Adrenal gland (tissue), 12 donors: ENCODE measurements around the gene ITPR1. TPM values are rescaled to one million over a fixed set of nuclear protein-coding genes. Genes with fewer than 3 reads are reported as not detected.
A peak's percentile ranks its signal among the peaks of the same experiment; 100 is the strongest.

Source experiments
- DNase-seq, 7 donors: peaks; one replicate each; pipeline ENCODE4 v3.0.0-alpha.2; 2019 to 2020
- H3K27ac ChIP-seq, 5 donors: fragments of 200-600 bp; sonication (generic) in 4 of 5; 1 replicate in 3 of 5; 2 replicates in 2 of 5; pipeline versions ENCODE4 v1.5.1 to v1.8.0; 2016 to 2020; ENCODE audit warnings: mild to moderate bottlenecking in 1 of 5
- H3K27me3 ChIP-seq: fragments of 200-600 bp; 2 replicates; pipeline ENCODE4 v1.8.0; 2021
- H3K36me3 ChIP-seq, 2 donors: fragments of 200-600 bp; replicated peaks in 1 of 2; 1 replicate in 1 of 2; 2 replicates in 1 of 2; pipeline versions ENCODE4 v1.5.1 to v1.8.0; 2018 to 2022
- H3K4me1 ChIP-seq, 2 donors: fragments of 200-600 bp; replicated peaks in 1 of 2; 1 replicate in 1 of 2; 2 replicates in 1 of 2; pipeline versions ENCODE4 v1.5.1 to v1.8.0; 2018 to 2021
- H3K4me3 ChIP-seq, 4 donors: fragments of 200-600 bp; sonication (generic) in 3 of 4; one replicate each; pipeline ENCODE4 v1.5.1; 2016 to 2018
- H3K9me3 ChIP-seq, 3 donors: fragments of 200-600 bp; sonication (generic) in 1 of 3; replicated peaks in 1 of 3; 1 replicate in 2 of 3; 2 replicates in 1 of 3; pipeline versions ENCODE4 v1.5.1 to v1.8.0; 2016 to 2021
- CTCF ChIP-seq, 6 experiments: fragments of 450-650 bp in 4 of 6; fragments of 200-600 bp in 2 of 6; sonication (generic) in 1 of 6; IDR thresholded peaks; 1 replicate in 5 of 6; 2 replicates in 1 of 6; pipeline versions ENCODE4 v1.5.1 to v1.8.0; 2016 to 2021; ENCODE audit warnings: antibody characterized with exemption in 6 of 6, mild to moderate bottlenecking in 2 of 6, moderate library complexity in 1 of 6
- POLR2A ChIP-seq, 2 donors: fragments of 450-650 bp; IDR thresholded peaks; one replicate each; pipeline ENCODE4 v1.6.1; 2017; ENCODE audit warnings: antibody characterized with exemption in 2 of 2, mild to moderate bottlenecking in 2 of 2, moderate library complexity in 1 of 2
- WGBS, 4 donors: extraction: QIAGEN DNeasy Blood & Tissue Kit in 2 of 4; methylation state at CpG; one replicate each; pipeline versions ENCODE4 v1.1.5 to v1.1.7; 2013 to 2017; 5-methylcytosine and 5-hydroxymethylcytosine counted together
- intact Hi-C, 2 donors: fragments of 100-400 bp; cut with DNase I; formaldehyde crosslinking; loops; one replicate each; pipeline versions ENCODE4 v1.14.1 to v1.15.0; 2022 to 2023
- polyA plus RNA-seq, 3 donors: library from polyadenylated mRNA; stranded (reverse); fragments of 200-250 nt in 2 of 3; fragments of 350-450 nt in 1 of 3; fragmentation: Illumina TruSeq in 1 of 3; extraction: RNeasy Lipid Tissue Mini Kit (QIAGEN cat#74804) in 1 of 3; gene quantifications; one replicate each; pipeline ENCODE4 v1.2.3, GENCODE V29; 2013 to 2014
- total RNA-seq, 9 donors: library from RNA; depleted of rRNA in 4 of 9; stranded (reverse); fragments of >200 nt in 4 of 9; fragments of 120-200 nt in 1 of 9; fragmentation: NEBNext Ultra II Directional in 1 of 9; extraction: Animal tissue kit (Norgen Biotek cat#: 25700) in 1 of 9; gene quantifications; one replicate each; pipeline versions ENCODE4 v1.1.0 to v1.2.4, GENCODE V29; 2013 to 2023
- donor health status: healthy with polysubstance abuse.
- donor health status: Bipolar disorder and iron deficiency.
- donor health status: DM: yes; HTN: yes; CAD: no.
- donor health status: DM: no; HTN: no; CAD: no.
- donor health status: DM: no; HTN: no; CAD: no.
- donor health status: DM: yes; HTN: yes; CAD: no.

The ITPR1 gene
- total and polyA plus RNA-seq, 12 donors, result 21.6 to 198 (median 76.6) TPM

DNA sequence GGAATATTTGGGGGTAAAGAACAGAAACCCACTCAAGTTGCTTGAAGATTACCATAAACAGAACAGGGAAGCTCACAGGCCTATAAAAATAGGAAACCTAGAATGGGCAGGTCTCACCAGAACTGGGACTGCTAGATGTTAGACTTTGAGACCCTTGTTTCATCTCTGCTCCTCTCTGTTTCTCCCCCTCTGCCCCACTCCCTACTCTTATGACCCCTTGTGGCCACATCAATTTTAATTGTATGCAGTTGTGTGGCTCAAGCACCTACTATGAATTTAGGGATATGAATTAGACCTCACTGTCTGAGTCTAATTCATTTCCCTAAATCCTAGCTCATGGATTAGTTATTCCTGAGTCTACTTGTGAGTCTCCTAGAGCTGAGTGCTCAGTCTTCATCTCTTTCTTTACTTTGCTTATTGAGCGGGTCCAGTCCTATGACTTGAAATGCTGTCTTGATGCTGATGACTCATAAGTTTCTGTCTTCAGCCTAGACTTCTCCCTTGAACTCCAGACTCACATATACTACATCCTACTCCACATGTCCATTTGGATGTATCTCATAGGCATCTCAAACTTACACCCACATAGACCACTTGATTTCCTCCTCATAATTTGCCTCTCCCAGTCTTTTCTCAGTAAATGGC, 78.7 kb downstream of the ITPR1 start:
- WGBS, 4 donors, result 81 to 94% (median 89%) methylated on average over 1 of the region's 1 CpG
- H3K27ac ChIP-seq, result peak overlapping the region in 1 of 5 donors; percentile 24

DNA sequence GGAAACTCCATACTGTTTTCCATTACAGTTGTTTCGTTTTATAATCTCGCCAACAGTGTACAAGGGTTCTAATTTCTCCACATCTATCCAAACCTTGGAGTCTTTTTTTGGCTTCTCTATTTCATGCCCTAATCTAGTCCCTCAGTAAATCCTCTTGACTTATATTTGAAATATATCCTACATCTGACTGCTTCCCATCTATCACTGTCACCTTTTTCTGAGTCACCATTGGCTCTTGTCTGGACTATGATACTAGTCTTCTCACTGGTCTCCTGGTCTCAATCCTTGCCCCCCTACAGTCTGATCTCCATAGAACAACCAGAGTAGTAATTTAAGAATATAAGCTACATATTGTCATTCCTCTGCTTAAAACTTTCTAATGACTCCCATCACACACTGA, 80.0 kb downstream of the ITPR1 start:
- H3K4me3 ChIP-seq, result no peak overlapping the region
- no peak for DNase-seq
- intact Hi-C loops, result loop anchor here (10.0 kb wide), 2 partner anchors 68 to 78 kb away; partner anchors contain the start of gene ITPR1 (in 1 of the 2)
- H3K9me3 ChIP-seq, result no peaks in the 10 kb centered on the region
- no peaks in the 10 kb centered on the region for H3K27me3 ChIP-seq
- TF ChIP-seq POLR2A (IDR thresholded peaks at IDR 0.05), result no peak
- H3K36me3 ChIP-seq, result no peaks in the 10 kb centered on the region
- 95 to 98% (median 98%) methylated on average over 2 of the region's 2 CpGs for WGBS, 4 donors
- peaks cover 13 to 37% of the 10 kb centered on the region in 2 donors for H3K4me1 ChIP-seq
- H3K27ac ChIP-seq, result no peak overlapping the region

More for the DNA sequence above, 78.7 kb downstream of the ITPR1 start:
- Histone ChIP-seq H3K4me1 (peaks cover 12 to 31% of the 10 kb centered on the region in 2 donors), H3K36me3 (no peaks in the 10 kb centered on the region), H3K4me3 (no peak overlapping the region), H3K9me3 (no peaks in the 10 kb centered on the region), H3K27me3 (no peaks in the 10 kb centered on the region)
- TF ChIP-seq POLR2A (IDR thresholded peaks at IDR 0.05) (no peak), CTCF (IDR thresholded peaks at IDR 0.05) (no peak)
- DNase-seq, result no peak
- intact Hi-C loops, result loop anchor here (10.0 kb wide), 2 partner anchors 67 to 77 kb away; partner anchors contain the start of gene ITPR1 (in 1 of the 2)

GRCh38 chr3:4574426-4574965, 81.3 kb downstream of the ITPR1 start:
- WGBS, 4 donors, result 92 to 95% (median 93%) methylated on average over 6 of the region's 6 CpGs
- Histone ChIP-seq H3K27ac (no peak overlapping the region), H3K4me3 (no peak overlapping the region), H3K27me3 (no peaks in the 10 kb centered on the region), H3K9me3 (no peaks in the 10 kb centered on the region), H3K4me1 (peaks cover 13 to 37% of the 10 kb centered on the region in 2 donors), H3K36me3 (no peaks in the 10 kb centered on the region)
- no peak for DNase-seq
- intact Hi-C loops, result loop anchor here (10.0 kb wide), 2 partner anchors 70 to 80 kb away; partner anchors contain the start of gene ITPR1 (in 1 of the 2)
- no peak for TF ChIP-seq POLR2A (IDR thresholded peaks at IDR 0.05)

DNA sequence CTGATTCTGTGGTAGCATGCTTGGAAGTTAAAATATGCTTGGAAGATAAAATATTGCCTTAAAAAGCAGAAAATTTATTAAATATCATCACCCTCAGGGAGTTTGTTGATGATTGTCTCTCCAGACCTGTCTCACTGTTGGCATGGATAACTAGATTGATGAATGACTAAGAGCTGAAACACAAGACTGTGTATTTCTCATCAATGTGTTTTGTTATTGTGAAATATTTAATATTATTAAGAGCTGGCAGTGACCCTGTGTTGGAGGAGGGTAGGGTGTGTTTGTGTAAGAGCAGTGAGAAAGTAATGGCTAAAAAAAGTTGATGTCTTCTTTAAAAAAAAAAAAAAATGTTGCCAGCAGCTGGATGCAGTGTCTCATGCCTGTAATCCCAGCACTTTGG, 82.2 kb downstream of the ITPR1 start:
- Histone ChIP-seq H3K4me1 (peaks cover 14 to 39% of the 10 kb centered on the region in 2 donors), H3K27me3 (no peaks in the 10 kb centered on the region), H3K9me3 (no peaks in the 10 kb centered on the region), H3K36me3 (no peaks in the 10 kb centered on the region), H3K4me3 (no peak overlapping the region), H3K27ac (no peak overlapping the region)
- peak in 2 of 7 donors; percentile 35 to 67 for DNase-seq
- TF ChIP-seq CTCF (IDR thresholded peaks at IDR 0.05), result no peak
- TF ChIP-seq POLR2A (IDR thresholded peaks at IDR 0.05), result no peak
- intact Hi-C loops, result loop anchor here (10.0 kb wide), 2 partner anchors 71 to 81 kb away; partner anchors contain the start of gene ITPR1 (in 1 of the 2)

DNA sequence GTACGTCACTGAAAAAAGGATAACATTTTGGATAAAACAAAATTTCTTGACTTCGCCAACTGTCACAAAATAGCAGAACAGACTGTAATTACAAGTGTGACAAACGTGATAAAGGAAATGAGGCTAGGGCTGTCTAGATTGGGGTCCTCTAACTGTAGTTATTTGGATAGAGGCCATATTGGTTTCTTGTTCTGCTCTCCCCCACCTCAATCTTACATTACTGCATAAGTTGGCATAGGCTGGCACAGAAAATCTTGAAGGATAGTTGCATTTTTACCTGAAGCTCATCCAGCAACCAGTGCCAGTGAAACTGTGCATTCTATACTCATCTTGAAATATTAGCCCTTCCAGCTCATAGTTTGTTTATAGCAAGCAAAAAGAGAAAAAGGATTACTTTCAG, 84.6 kb downstream of the ITPR1 start:
- no peak overlapping the region for H3K4me3 ChIP-seq
- TF ChIP-seq POLR2A (IDR thresholded peaks at IDR 0.05) (no peak), CTCF (IDR thresholded peaks at IDR 0.05) (no peak)
- no peak overlapping the region for H3K27ac ChIP-seq
- no peak for DNase-seq
- H3K4me1 ChIP-seq, result peaks cover 26 to 49% of the 10 kb centered on the region in 2 donors
- intact Hi-C loops, result loop anchor here (10.0 kb wide), 2 partner anchors 73 to 83 kb away; partner anchors contain the start of gene ITPR1 (in 1 of the 2)
- H3K27me3 ChIP-seq, result no peaks in the 10 kb centered on the region
- 71 to 89% (median 76%) methylated on average over 3 of the region's 3 CpGs for WGBS, 4 donors
- no peaks in the 10 kb centered on the region for H3K36me3 ChIP-seq
- no peaks in the 10 kb centered on the region for H3K9me3 ChIP-seq
